Measurements from ENCODE around the gene SLC38A2. TPM values are rescaled to one million over a fixed set of nuclear protein-coding genes. Genes with fewer than 3 reads are reported as not detected.
A peak's percentile ranks its signal among the peaks of the same experiment; 100 is the strongest.

Gene SLC38A2
- total RNA-seq (2012; rRNA removed): 881 and 1,389 TPM in 2 replicates
- polyA plus RNA-seq (2012; rRNA removed): 213 and 313 TPM in 2 replicates
- 33.9 and 129 TPM in 2 replicates for polyA plus RNA-seq (2012; cell fraction: cytosol; rRNA removed)
- 118 and 947 TPM in 2 replicates for polyA plus RNA-seq (2012; cell fraction: nucleus; rRNA removed; ENCODE audit: low replicate concordance)
- percentile 100 among the genes with signal in this experiment for Bru-seq, nascent RNA
- BruChase-seq, experiment 1, labeled RNA remaining after a 6-hour chase: percentile 99 among the genes with signal in this experiment
- percentile 100 among the genes with signal in this experiment for BruChase-seq, experiment 2, labeled RNA remaining after a 2-hour chase
- long read RNA-seq, full-length matches to known transcripts: 303 of 449 reads
- long read RNA-seq, partial matches to known transcripts: 83 of 449 reads
- long read RNA-seq, other reads (novel, unspliced or antisense): 63 of 449 reads

- peak within 1 kb of the TSS; percentile 83 for H2AFZ ChIP-seq (replicated peaks; ENCODE audit: low read length, poor library complexity)
- peak within 1 kb of the TSS; percentile 94 to 98 for H4K8ac ChIP-seq (ENCODE audit: low read depth in 2 of 2, low read length in 2 of 2)
- ChIA-PET CTCF (no interaction called here), POLR2A (ENCODE audit: unreplicated experiment) (interaction anchor here (0.6 to 1.7 kb wide), 7 partner anchors 30 to 289 kb away, joined by 3 to 8 read pairs (median 4); no protein-coding TSS in a partner anchor)
- peak within 1 kb of the TSS; percentile 95 for H2BK15ac ChIP-seq (ENCODE audit: low read depth, low read length)
- peak within 1 kb of the TSS; percentile 95 for H2BK120ac ChIP-seq (ENCODE audit: low read depth, low read length)
- H3K4me1 ChIP-seq (ENCODE audit: control insufficient read depth, insufficient read depth, low read length): peaks cover 9% of the 10 kb centered on the region
- H2BK5ac ChIP-seq (ENCODE audit: low read depth, low read length, poor library complexity, severe bottlenecking): peak within 1 kb of the TSS; percentile 96
- H3K36me3 ChIP-seq (ENCODE audit: control insufficient read depth, insufficient read depth, low read length): peaks cover 30% of the 10 kb centered on the region
- 0% methylated on average over 11 of the region's 48 CpGs; no CpG with 5 or more reads in 1 of the 2 experiments for WGBS, 2 experiments (ENCODE audit: extremely low coverage in 2 of 2, insufficient read length in 1 of 2)
- dilution Hi-C loops (cut with HindIII; ENCODE audit: low sequenced_read_pairs, unreplicated experiment) (no loop called here), intact Hi-C loops (cut with micrococcal nuclease) (loop anchor here (1.0 to 5.0 kb wide), 10 partner anchors 11 to 650 kb away; no protein-coding TSS in a partner anchor), in situ Hi-C loops (cut with MboI; ENCODE audit: low sequenced_read_pairs) (loop anchor here (10.0 kb wide), 1 partner anchor 182 kb away; no protein-coding TSS in a partner anchor)
- BruUV-seq (replicated peaks): no TSS peak
- H3K9ac ChIP-seq (ENCODE audit: low read depth, low read length): peak within 1 kb of the TSS; percentile 97
- ATAC-seq (ENCODE audit: low read depth) (peak; percentile 83), DNase-seq (peak; percentile 90)
- H4K20me1 ChIP-seq (ENCODE audit: insufficient read depth, low read length): peaks cover 48% of the 10 kb centered on the region
- peak within 1 kb of the TSS; percentile 100 for H3K23ac ChIP-seq (ENCODE audit: low read depth, low read length)
- H3K14ac ChIP-seq (replicated peaks; ENCODE audit: low read depth, low read length): peak within 1 kb of the TSS; percentile 100
- H3K27ac ChIP-seq (ENCODE audit: insufficient read depth, low read length): peak within 1 kb of the TSS; percentile 94
- H3K18ac ChIP-seq (ENCODE audit: low read depth, low read length): peak within 1 kb of the TSS; percentile 89
- H3K79me1 ChIP-seq (ENCODE audit: low read depth in 1 of 2, low read length in 2 of 2): peaks cover 11 to 39% of the 10 kb centered on the region in 2 experiments
- H2AK5ac ChIP-seq (ENCODE audit: low read depth, low read length): peak within 1 kb of the TSS; percentile 98
- H4K5ac ChIP-seq (ENCODE audit: low read depth, low read length): peak within 1 kb of the TSS; percentile 83
- H3K56ac ChIP-seq (ENCODE audit: extremely low read depth, insufficient read depth, low read length): peak within 1 kb of the TSS; percentile 99
- H3K9me3 ChIP-seq (ENCODE audit: control insufficient read depth, insufficient read depth, low read length): no peaks in the 10 kb centered on the region
- H3K27me3 ChIP-seq (ENCODE audit: control insufficient read depth, insufficient read depth, low read length): no peaks in the 10 kb centered on the region
- peak within 1 kb of the TSS; percentile 99 for H3K4ac ChIP-seq (ENCODE audit: low read depth, low read length)
- H4K91ac ChIP-seq (ENCODE audit: insufficient read depth, low read depth, low read length): peak within 1 kb of the TSS; percentile 98
- H2AK9ac ChIP-seq (replicated peaks; ENCODE audit: low read depth, low read length, poor library complexity): peak within 1 kb of the TSS; percentile 97
- peaks cover 3% of the 10 kb centered on the region for H3K9me1 ChIP-seq (ENCODE audit: insufficient read depth, low read length)
- H3K4me2 ChIP-seq (ENCODE audit: low read depth, low read length): peak within 1 kb of the TSS; percentile 86
- peak within 1 kb of the TSS; percentile 98 for H2BK20ac ChIP-seq (ENCODE audit: low read depth, low read length)
- peak within 1 kb of the TSS; percentile 82 for H3K4me3 ChIP-seq (ENCODE audit: insufficient read depth, low read depth, low read length)
- TF ChIP-seq NFE2L2 (IDR thresholded peaks at IDR 0.05; ENCODE audit: low read depth, low read length): no peak
- TF ChIP-seq CTCF (conservative IDR thresholded peaks at IDR 0.05; ENCODE audit: low read depth, low read length): no peak
- peak; percentile 47 for TF ChIP-seq RAD21 (IDR thresholded peaks at IDR 0.05; ENCODE audit: low read length)
- TF ChIP-seq ELK1 (IDR thresholded peaks at IDR 0.05; ENCODE audit: borderline replicate concordance, low read depth, low read length): no peak
- TF ChIP-seq MAZ (IDR thresholded peaks at IDR 0.05; ENCODE audit: borderline replicate concordance, low read depth, low read length): peak; percentile 99
- TF ChIP-seq CHD1 (IDR thresholded peaks at IDR 0.05; ENCODE audit: low read depth, low read length): peak; percentile 98; the same call in 1 of the 2 replicates
- TF ChIP-seq MAFK (IDR thresholded peaks at IDR 0.05; ENCODE audit: low read depth, low read length): no peak; the same call in 1 of the 2 replicates
- 0 out of 2 replicates have a peak, but pooled peaks have one; percentile 12 for TF ChIP-seq FOS (IDR thresholded peaks at IDR 0.05; ENCODE audit: low read depth, low read length)
- TF ChIP-seq POLR2A (IDR thresholded peaks at IDR 0.05; ENCODE audit: low read depth, low read length): peak; percentile 100
- TF ChIP-seq SMC3 (IDR thresholded peaks at IDR 0.05; ENCODE audit: low read depth, low read length): no peak; the same call in 1 of the 2 replicates
- TF ChIP-seq CEBPB (IDR thresholded peaks at IDR 0.05; ENCODE audit: low read depth, low read length): no peak
- TF ChIP-seq MXI1 (IDR thresholded peaks at IDR 0.05; ENCODE audit: borderline replicate concordance, low read depth, low read length): peak; percentile 96
- TF ChIP-seq RCOR1 (IDR thresholded peaks at IDR 0.05; ENCODE audit: insufficient replicate concordance, low read length): no peak
Observed at GRCh38 chr12:46372544-46373300, at the start of gene SLC38A2. TSS of gene SLC38A2 (minus strand) at chr12:46372773. CDS start at chr12:46371293, 1,480 bp downstream.

Measured in IMR-90 (cell line).